ENCODE measurements around the gene SLC27A5. TPM values are rescaled to one million over a fixed set of nuclear protein-coding genes. Genes with fewer than 3 reads are reported as not detected.
"Not testable (repeated sequence)": the region's sequence is repeated elsewhere in the genome, so short reads cannot be mapped to it uniquely, and the experiment has no call there.

Gene SLC27A5
- total RNA-seq, 8 experiments from 2014 or later = 11.0 to 26.3 (median 20.2) TPM

DNA sequence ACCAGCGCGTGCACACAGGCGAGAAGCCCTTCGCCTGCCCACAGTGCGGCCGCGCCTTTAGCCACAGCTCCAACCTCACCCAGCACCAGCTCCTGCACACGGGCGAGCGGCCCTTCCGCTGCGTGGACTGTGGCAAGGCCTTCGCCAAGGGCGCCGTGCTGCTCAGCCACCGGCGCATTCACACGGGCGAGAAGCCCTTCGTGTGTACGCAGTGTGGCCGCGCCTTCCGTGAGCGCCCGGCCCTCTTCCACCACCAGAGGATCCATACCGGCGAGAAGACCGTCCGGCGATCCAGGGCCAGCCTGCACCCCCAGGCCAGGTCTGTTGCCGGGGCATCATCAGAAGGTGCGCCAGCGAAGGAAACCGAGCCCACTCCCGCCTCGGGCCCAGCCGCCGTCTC is 40.1 kb downstream of the SLC27A5 start:
- H3K4me1 ChIP-seq (replicated peaks in 1 of 2) = peaks cover 15 to 17% of the 10 kb centered on the region in 2 donors
- no peak for ATAC-seq (replicated peaks in 6 of 8)

DNA sequence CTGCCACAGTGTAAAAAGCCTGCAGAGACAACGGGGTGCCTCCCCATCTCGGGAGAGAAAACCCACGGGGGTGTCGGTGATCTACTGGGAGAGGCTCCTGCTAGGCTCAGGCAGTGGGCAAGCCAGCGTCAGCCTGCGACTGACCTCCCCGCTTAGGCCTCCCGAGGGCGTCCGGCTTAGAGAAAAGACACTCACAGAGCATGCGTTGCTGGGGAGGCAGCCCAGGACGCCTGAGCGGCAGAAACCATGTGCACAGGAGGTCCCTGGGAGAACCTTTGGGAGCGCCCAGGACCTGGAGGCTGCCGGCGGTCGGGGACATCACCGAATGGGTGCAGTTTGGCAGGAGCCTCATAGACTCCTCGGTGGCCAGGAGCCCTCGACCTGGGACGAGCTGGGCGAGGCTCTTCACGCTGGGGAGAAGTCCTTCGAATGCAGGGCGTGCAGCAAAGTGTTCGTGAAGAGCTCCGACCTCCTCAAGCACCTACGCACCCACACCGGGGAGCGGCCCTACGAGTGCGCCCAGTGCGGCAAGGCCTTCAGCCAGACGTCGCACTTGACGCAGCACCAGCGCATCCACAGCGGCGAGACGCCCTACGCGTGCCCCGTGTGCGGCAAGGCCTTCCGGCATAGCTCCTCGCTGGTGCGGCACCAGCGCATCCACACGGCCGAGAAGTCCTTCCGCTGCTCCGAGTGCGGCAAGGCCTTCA is 40.8 kb downstream of the SLC27A5 start:
- in situ Hi-C loops (cut with MboI; ENCODE audit: low pct_unique_long_range_greater_than_20kb in 2 of 9, low sequenced_read_pairs in 9 of 9, unreplicated experiment in 9 of 9); ATAC-seq (replicated peaks in 6 of 8); H3K4me3 ChIP-seq; H3K27ac ChIP-seq: not testable (repeated sequence)
- peaks cover 14% of the 10 kb centered on the region in 2 donors for H3K4me1 ChIP-seq (replicated peaks in 1 of 2)
- 80 to 100% (median 84%) methylated on average over 1 to 5 of the region's 53 CpGs; no CpG with 5 or more reads in 6 of the 10 experiments for WGBS, 10 experiments

More for the DNA sequence above, 40.1 kb downstream of the SLC27A5 start:
- no peak overlapping the region for H3K4me3 ChIP-seq
- 96 to 100% (median 100%) methylated on average over 2 to 5 of the region's 39 CpGs; no CpG with 5 or more reads in 6 of the 10 experiments for WGBS, 10 experiments
- in situ Hi-C loops (cut with MboI; ENCODE audit: low pct_unique_long_range_greater_than_20kb in 2 of 9, low sequenced_read_pairs in 9 of 9, unreplicated experiment in 9 of 9) = no loop called here
- H3K27ac ChIP-seq = no peak overlapping the region

DNA sequence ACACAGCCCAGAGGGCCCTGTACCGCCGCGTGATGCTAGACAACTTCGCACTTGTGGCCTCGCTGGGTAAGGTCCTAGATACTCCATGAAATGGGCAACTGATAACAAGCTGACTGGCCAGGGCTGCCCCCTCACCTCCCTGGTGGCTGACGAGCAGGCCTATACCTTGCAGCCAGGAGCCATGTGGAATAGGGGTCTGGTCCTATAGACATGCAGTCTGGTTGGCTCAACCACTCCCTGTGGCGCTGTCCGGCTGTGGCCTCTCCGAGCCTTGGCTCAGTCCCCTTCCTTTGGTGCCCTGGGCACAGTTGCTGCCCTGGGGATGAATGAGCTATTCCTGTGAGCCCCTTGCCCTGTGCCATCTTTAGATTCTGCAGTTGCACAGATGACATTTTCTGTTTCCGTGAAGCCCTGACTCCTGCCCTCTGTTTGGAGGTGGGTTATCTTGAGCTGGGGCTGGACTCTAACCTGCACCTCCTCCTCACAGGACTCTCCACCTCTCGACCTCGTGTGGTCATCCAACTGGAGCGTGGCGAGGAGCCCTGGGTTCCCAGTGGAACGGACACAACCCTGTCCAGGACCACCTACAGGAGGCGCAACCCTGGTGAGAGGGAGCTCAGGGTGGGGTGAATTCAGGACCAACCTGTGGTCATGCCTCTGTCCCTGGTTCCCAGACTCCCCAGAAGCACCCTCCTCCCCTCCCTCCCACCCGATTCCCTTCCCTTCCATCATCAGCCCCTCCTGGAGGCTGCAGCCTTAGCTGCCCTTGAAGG is 42.4 kb downstream of the SLC27A5 start:
- Histone ChIP-seq H3K27ac (no peak overlapping the region), H3K4me3 (no peak overlapping the region), H3K4me1 (replicated peaks in 1 of 2) (peaks cover 8% of the 10 kb centered on the region in 2 donors)
- 80 to 98% (median 88%) methylated on average over 1 to 9 of the region's 17 CpGs; no CpG with 5 or more reads in 6 of the 10 experiments for WGBS, 10 experiments
- ATAC-seq (replicated peaks in 6 of 8) = no peak
- in situ Hi-C loops (cut with MboI; ENCODE audit: low pct_unique_long_range_greater_than_20kb in 2 of 9, low sequenced_read_pairs in 9 of 9, unreplicated experiment in 9 of 9) = no loop called here

DNA sequence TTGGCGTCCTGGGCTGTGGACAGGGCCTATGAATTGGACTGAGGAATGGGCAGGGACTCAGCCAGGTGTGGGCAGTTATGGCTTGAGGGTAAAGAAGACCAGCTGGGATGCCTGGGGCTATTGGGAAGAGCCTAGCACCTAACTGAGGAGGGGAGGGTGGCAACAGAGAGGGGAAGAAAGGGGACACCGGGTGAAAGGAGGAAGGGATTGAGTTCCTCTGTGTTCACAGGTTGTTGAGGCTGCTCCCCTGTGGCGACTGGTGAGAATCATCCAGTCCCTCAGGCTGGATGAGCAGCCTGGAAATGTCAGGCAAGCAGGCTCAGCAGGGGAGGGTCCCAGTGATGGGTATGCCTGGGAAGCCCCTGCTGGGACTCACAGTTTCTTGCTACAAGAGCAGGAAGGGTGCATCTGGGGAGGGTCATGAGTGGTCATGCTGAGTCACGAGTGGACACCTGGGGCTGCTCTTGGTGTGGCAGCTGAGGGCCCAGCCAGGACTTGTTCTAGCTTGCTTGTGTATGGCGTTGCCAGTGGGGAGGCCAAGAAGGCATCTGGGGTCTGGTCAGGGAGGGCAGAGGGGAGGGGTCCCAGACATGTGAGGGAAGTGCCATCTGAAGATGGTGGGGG is 43.5 kb downstream of the SLC27A5 start:
- Histone ChIP-seq H3K4me1 (replicated peaks in 1 of 2) (peaks cover 8% of the 10 kb centered on the region in 2 donors), H3K4me3 (peak overlapping the region; percentile 15 to 67 (median 64)), H3K27ac (no peak overlapping the region)
- in situ Hi-C loops (cut with MboI; ENCODE audit: low pct_unique_long_range_greater_than_20kb in 2 of 9, low sequenced_read_pairs in 9 of 9, unreplicated experiment in 9 of 9) = no loop called here
- no peak for ATAC-seq (replicated peaks in 6 of 8)
- 33 to 50% methylated on average over 1 of the region's 5 CpGs; no CpG with 5 or more reads in 8 of the 10 experiments for WGBS, 10 experiments

DNA sequence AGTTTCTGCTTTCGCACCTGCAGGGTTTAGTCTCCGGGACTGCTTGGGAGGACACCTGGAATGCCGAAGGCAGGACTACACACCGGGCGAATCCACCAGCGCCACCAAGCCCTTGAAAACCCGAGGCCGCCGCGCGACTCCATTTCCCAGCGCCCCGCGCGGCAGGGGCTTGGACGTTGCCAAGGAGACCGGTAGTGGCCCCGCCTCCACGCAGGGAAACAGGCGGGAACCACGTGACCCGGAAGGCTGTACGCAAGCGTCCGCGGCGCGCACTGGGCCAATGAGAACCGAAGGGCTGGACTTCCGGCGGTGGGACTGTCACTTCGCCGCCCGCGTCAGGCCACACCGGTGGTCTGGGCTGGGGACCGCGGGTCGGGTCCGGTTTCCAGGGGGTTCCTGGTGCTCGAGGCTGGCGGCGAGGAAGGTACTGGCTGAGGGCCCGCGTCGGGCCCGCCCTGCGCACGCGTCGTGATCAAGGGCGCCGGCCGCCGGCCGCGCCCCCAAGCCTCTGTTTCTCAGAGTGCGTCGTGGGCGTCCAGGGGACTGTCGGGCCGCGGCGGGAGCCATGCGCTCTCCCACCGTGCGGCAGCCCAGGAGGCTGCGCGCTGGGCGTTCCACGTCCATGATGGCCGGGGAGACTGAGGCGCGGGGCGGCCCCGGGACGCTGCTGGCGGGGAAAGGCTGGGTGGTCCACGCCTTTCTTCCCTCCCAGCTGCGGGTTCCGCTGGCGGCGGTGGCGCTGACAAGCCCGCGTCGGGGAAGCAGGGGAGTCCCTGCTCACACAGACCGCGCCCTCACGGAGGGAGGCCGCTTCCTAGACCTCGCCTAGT is 44.8 kb downstream of the SLC27A5 start, which contains the start of gene ZNF324:
Gene ZNF324 (plus strand): TSS at position 321 of the 830 bp plus-strand sequence. CDS start 2,106 bp downstream, outside the sequence.
- peak; percentile 83 to 96 (median 94) for ATAC-seq (replicated peaks in 6 of 8)
- WGBS, 10 experiments = 0% methylated on average over 1 to 11 of the region's 92 CpGs; no CpG with 5 or more reads in 2 of the 10 experiments
- in situ Hi-C loops (cut with MboI; ENCODE audit: low pct_unique_long_range_greater_than_20kb in 2 of 9, low sequenced_read_pairs in 9 of 9, unreplicated experiment in 9 of 9) = no loop called here
- peak within 1 kb of the TSS; percentile 68 to 70 for H3K27ac ChIP-seq
- peaks cover 8% of the 10 kb centered on the region in 2 donors for H3K4me1 ChIP-seq (replicated peaks in 1 of 2)
- peak within 1 kb of the TSS; percentile 48 to 90 (median 67) for H3K4me3 ChIP-seq

DNA sequence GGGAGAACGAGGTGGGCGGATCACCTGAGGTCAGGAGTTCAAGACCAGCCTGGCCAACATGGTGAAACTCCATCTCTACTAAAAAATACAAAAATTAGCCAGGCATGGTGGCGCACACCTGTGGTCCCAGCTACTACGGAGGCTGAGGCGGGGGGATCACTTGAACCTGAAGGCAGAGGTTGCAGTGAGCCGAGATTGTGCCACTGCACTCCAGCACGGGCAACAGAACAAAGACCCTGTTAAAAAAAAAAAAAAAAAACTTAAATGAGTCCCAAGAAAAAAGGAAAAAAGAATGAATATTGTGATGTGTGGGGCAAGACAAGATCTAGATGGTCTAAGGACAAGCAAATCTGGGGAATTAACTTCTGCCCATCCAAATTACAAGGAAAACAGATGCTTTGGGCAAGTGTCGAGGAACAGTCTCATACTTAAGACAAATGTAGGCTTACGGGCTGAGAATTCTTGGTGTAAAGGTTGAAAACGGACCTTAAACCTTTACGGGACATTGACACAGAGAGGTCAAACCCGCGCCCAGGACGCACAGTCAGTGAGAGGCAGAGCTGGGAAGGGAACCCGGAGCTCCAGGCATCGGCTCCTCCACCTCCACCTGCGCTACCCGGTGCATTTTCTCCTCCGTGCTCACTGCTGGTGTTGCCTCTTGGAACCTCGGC is 45.6 kb downstream of the SLC27A5 start:
- peak overlapping the region; percentile 48 to 90 (median 67) for H3K4me3 ChIP-seq
- ATAC-seq (replicated peaks in 6 of 8) = peak; percentile 4 to 34 (median 26)
- no peak overlapping the region for H3K27ac ChIP-seq
- 21 to 71% (median 38%) methylated on average over 4 to 16 of the region's 20 CpGs for WGBS, 10 experiments
- peaks cover 8% of the 10 kb centered on the region in 2 donors for H3K4me1 ChIP-seq (replicated peaks in 1 of 2)
- in situ Hi-C loops (cut with MboI; ENCODE audit: low pct_unique_long_range_greater_than_20kb in 2 of 9, low sequenced_read_pairs in 9 of 9, unreplicated experiment in 9 of 9) = no loop called here

DNA sequence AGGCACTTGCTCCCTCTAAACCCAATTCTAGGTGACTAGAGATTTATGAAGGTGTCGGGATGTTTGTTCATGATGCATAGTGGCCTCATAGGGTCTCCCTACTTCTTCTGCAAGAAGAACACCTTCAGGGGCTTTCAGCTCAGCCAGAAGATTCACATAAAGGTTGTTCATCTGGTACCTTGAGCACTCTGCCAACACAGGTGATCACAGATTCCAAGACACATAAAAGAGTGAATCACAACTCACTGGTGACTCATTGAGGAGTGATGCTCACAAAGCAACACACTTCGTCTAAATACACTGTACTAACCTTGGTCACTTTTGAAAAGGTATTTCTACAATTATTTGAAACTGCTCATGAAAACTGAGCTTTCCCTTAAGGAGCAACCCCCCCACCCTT is 51.8 kb downstream of the SLC27A5 start:
- Histone ChIP-seq H3K4me3 (no peak overlapping the region), H3K4me1 (replicated peaks in 1 of 2) (no peaks in the 10 kb centered on the region), H3K27ac (no peak overlapping the region)
- in situ Hi-C loops (cut with MboI; ENCODE audit: low pct_unique_long_range_greater_than_20kb in 2 of 9, low sequenced_read_pairs in 9 of 9, unreplicated experiment in 9 of 9) = no loop called here
- WGBS, 10 experiments = 0 to 100% (median 80%) methylated on average over 1 to 2 of the region's 2 CpGs; no CpG with 5 or more reads in 3 of the 10 experiments
- no peak for ATAC-seq (replicated peaks in 6 of 8)

DNA sequence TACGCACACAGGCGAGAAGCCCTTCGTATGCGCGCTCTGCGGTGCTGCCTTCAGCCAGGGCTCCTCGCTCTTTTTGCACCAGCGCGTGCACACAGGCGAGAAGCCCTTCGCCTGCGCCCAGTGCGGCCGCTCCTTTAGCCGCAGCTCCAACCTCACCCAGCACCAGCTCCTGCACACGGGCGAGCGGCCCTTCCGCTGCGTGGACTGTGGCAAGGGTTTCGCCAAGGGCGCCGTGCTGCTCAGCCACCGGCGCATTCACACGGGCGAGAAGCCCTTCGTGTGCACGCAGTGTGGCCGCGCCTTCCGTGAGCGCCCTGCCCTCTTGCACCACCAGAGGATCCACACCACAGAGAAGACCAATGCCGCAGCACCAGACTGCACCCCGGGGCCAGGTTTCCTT is 55.7 kb downstream of the SLC27A5 start:
- WGBS, 10 experiments = 84 to 100% methylated on average over 3 to 8 of the region's 35 CpGs; no CpG with 5 or more reads in 8 of the 10 experiments
- peaks cover 3 to 5% of the 10 kb centered on the region in 2 donors for H3K4me1 ChIP-seq (replicated peaks in 1 of 2)
- no peak overlapping the region for H3K4me3 ChIP-seq
- no peak for ATAC-seq (replicated peaks in 6 of 8)
- in situ Hi-C loops (cut with MboI; ENCODE audit: low pct_unique_long_range_greater_than_20kb in 2 of 9, low sequenced_read_pairs in 9 of 9, unreplicated experiment in 9 of 9) = no loop called here
- no peak overlapping the region for H3K27ac ChIP-seq

DNA sequence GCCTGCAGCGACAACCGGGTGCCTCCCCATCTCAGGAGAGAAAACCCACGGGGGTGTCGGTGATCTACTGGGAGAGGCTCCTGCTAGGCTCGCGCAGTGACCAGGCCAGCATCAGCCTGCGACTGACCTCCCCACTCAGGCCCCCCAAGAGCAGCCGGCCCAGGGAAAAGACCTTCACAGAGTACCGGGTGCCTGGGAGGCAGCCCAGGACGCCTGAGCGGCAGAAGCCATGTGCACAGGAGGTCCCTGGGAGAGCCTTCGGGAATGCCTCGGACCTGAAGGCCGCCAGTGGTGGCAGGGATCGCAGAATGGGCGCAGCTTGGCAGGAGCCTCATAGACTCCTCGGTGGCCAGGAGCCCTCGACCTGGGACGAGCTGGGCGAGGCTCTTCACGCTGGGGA is 56.5 kb downstream of the SLC27A5 start:
- WGBS, 10 experiments = 84 to 100% (median 100%) methylated on average over 2 to 5 of the region's 21 CpGs; no CpG with 5 or more reads in 6 of the 10 experiments

DNA sequence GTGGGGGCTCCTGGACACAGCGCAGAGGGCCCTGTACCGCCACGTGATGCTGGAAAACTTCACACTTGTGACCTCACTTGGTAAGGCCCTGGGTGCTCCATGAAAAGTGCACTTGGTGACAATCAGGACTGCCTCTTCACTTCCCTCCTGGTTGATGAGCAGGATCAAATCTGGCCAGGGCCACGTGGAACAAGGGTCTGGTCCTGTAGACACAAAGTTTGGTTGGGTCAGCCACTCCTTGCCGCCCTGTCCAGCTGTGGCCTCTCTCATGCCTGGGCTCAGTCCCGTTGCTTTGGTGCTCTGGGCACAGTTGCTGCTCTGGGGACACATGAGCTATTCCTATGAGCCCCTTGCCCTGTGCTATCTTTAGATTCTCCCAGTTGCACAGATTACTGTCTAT is 58.0 kb downstream of the SLC27A5 start:
- Histone ChIP-seq H3K4me3 (no peak overlapping the region), H3K4me1 (replicated peaks in 1 of 2) (peaks cover 5 to 6% of the 10 kb centered on the region in 2 donors), H3K27ac (no peak overlapping the region)
- 75 to 94% methylated on average over 2 to 3 of the region's 6 CpGs; no CpG with 5 or more reads in 8 of the 10 experiments for WGBS, 10 experiments
- in situ Hi-C loops (cut with MboI; ENCODE audit: low pct_unique_long_range_greater_than_20kb in 2 of 9, low sequenced_read_pairs in 9 of 9, unreplicated experiment in 9 of 9) = no loop called here
- no peak for ATAC-seq (replicated peaks in 6 of 8)

More for the DNA sequence above, 56.5 kb downstream of the SLC27A5 start:
- ATAC-seq (replicated peaks in 6 of 8) = no peak
- peaks cover 5 to 6% of the 10 kb centered on the region in 2 donors for H3K4me1 ChIP-seq (replicated peaks in 1 of 2)
- in situ Hi-C loops (cut with MboI; ENCODE audit: low pct_unique_long_range_greater_than_20kb in 2 of 9, low sequenced_read_pairs in 9 of 9, unreplicated experiment in 9 of 9) = no loop called here
- no peak overlapping the region for H3K27ac ChIP-seq
- no peak overlapping the region for H3K4me3 ChIP-seq

DNA sequence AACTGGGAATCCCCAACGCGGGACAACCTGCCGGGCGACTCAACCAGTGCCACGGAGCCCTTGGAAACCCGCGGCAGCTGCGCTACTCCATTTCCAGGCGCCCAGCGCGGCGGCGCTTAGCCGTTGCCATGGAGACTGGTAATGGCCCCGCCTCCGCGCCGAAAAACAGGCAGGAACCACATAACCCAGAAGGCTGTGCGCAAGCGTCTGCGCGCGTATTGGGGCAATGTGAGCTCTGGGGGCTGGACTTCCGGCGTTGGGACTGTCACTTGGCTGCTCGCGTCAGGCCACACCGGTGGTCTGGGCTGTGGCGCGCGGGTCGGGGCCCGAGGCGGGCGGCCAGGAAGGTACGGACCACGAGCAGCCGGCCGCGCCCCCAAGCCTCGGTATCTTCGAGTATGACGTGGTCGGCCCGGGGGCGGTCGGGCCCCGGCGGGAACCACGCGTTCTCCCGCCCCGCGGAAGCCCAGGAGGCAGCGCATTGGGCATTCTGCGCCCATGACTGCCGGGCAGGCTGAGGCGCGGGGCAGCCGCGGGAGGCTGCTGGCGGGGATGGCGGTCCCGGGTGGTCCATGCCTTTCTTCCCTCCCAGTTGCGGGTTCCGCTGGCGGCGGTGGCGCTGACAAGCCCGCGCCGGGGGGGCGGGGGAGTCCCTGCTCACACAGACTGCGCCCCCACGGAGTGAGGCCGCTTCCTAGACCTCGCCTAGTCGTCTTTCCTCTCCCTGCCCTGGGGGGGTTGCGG is 60.3 kb downstream of the SLC27A5 start, which contains the start of gene ZNF324B:
Gene ZNF324B (plus strand): TSS at position 265 of the 744 bp plus-strand sequence. CDS start 2,080 bp downstream, outside the sequence.
- 0% methylated on average over 3 to 14 of the region's 79 CpGs; no CpG with 5 or more reads in 4 of the 10 experiments for WGBS, 10 experiments
- in situ Hi-C loops (cut with MboI; ENCODE audit: low pct_unique_long_range_greater_than_20kb in 2 of 9, low sequenced_read_pairs in 9 of 9, unreplicated experiment in 9 of 9) = no loop called here
- peak; percentile 94 to 98 (median 96) for ATAC-seq (replicated peaks in 6 of 8)
- Histone ChIP-seq H3K27ac (peak within 1 kb of the TSS; percentile 45 to 70), H3K4me1 (replicated peaks in 1 of 2) (peaks cover 5 to 6% of the 10 kb centered on the region in 2 donors), H3K4me3 (peak within 1 kb of the TSS; percentile 63 to 96 (median 79))
